Measurements from ENCODE around the gene NME8.

GRCh38 chr7:37833818-37834146 lies 14.6 kb upstream of the NME8 start:
- TF ChIP-seq, protein P1, sequence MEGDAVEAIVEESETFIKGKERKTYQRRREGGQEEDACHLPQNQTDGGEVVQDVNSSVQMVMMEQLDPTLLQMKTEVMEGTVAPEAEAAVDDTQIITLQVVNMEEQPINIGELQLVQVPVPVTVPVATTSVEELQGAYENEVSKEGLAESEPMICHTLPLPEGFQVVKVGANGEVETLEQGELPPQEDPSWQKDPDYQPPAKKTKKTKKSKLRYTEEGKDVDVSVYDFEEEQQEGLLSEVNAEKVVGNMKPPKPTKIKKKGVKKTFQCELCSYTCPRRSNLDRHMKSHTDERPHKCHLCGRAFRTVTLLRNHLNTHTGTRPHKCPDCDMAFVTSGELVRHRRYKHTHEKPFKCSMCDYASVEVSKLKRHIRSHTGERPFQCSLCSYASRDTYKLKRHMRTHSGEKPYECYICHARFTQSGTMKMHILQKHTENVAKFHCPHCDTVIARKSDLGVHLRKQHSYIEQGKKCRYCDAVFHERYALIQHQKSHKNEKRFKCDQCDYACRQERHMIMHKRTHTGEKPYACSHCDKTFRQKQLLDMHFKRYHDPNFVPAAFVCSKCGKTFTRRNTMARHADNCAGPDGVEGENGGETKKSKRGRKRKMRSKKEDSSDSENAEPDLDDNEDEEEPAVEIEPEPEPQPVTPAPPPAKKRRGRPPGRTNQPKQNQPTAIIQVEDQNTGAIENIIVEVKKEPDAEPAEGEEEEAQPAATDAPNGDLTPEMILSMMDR (IDR thresholded peaks at IDR 0.05) = no peak
- TF ChIP-seq POLR2A (IDR thresholded peaks at IDR 0.05) = no peak

All from uterus (tissue), 2 donors.